Trophoblast cell (in vitro differentiated cells and primary cell): ENCODE measurements around the gene MLYCD.

Experiments used
- DNase-seq, 2 donors: peaks; one replicate each; pipeline ENCODE4 v3.0.0-alpha.2; 2016
- H2AFZ ChIP-seq: 2 replicates; pipeline ENCODE4 v1.6.1; 2013; ENCODE audit warnings: low read length, moderate library complexity, mild to moderate bottlenecking; ENCODE audit not compliant: insufficient read depth, poor library complexity
- H2AK5ac ChIP-seq: 2 replicates; pipeline ENCODE4 v1.6.1; 2013; ENCODE audit warnings: mild to moderate bottlenecking, low read length
- H2BK120ac ChIP-seq: 2 replicates; pipeline ENCODE4 v1.6.1; 2013; ENCODE audit warnings: low read length, mild to moderate bottlenecking, moderate library complexity; ENCODE audit not compliant: insufficient read depth, poor library complexity
- H2BK12ac ChIP-seq: 2 replicates; pipeline ENCODE4 v1.6.1; 2013; ENCODE audit warnings: mild to moderate bottlenecking, low read length, moderate library complexity
- H2BK5ac ChIP-seq: 2 replicates; pipeline ENCODE4 v1.6.1; 2013; ENCODE audit warnings: low read length, low read depth, moderate library complexity, mild to moderate bottlenecking; ENCODE audit not compliant: poor library complexity
- H3K14ac ChIP-seq: 2 replicates; pipeline ENCODE4 v1.6.1; 2013; ENCODE audit warnings: mild to moderate bottlenecking, low read length
- H3K18ac ChIP-seq: 2 replicates; pipeline ENCODE4 v1.6.1; 2013; ENCODE audit warnings: mild to moderate bottlenecking, low read length
- H3K23ac ChIP-seq: 2 replicates; pipeline ENCODE4 v1.6.1; 2013; ENCODE audit warnings: low read length
- H3K27ac ChIP-seq: 2 replicates; pipeline ENCODE4 v1.5.1; 2013; ENCODE audit warnings: low read depth, mild to moderate bottlenecking, inconsistent platforms, low read length, moderate library complexity
- H3K27me3 ChIP-seq: 2 replicates; pipeline ENCODE4 v1.6.1; 2013; ENCODE audit warnings: inconsistent platforms, mild to moderate bottlenecking, low read length, moderate library complexity; ENCODE audit not compliant: insufficient read depth
- H3K36me3 ChIP-seq, 2 experiments: 1 replicate in 1 of 2; 2 replicates in 1 of 2; pipeline ENCODE4 v1.6.1; 2013; ENCODE audit warnings: low read length in 2 of 2, mild to moderate bottlenecking in 2 of 2, moderate library complexity in 1 of 2; ENCODE audit not compliant: insufficient read depth in 2 of 2, control insufficient read depth in 1 of 2
- H3K4ac ChIP-seq: 2 replicates; pipeline ENCODE4 v1.6.1; 2013; ENCODE audit warnings: low read depth, mild to moderate bottlenecking, low read length, moderate library complexity
- H3K4me1 ChIP-seq, 2 experiments: 1 replicate in 1 of 2; 2 replicates in 1 of 2; pipeline ENCODE4 v1.6.1; 2013; ENCODE audit warnings: low read length in 2 of 2, mild to moderate bottlenecking in 2 of 2, moderate library complexity in 1 of 2; ENCODE audit not compliant: insufficient read depth in 2 of 2, control insufficient read depth in 1 of 2
- H3K4me2 ChIP-seq: 2 replicates; pipeline ENCODE4 v1.6.1; 2013; ENCODE audit warnings: inconsistent platforms, mild to moderate bottlenecking, low read length, moderate library complexity
- H3K4me3 ChIP-seq: 2 replicates; pipeline ENCODE4 v1.5.1; 2013; ENCODE audit warnings: mild to moderate bottlenecking, low read depth, low read length, inconsistent platforms
- H3K79me1 ChIP-seq: one replicate; pipeline ENCODE4 v1.6.1; 2013; ENCODE audit warnings: low read length
- H3K79me2 ChIP-seq: 2 replicates; pipeline ENCODE4 v1.6.1; 2013; ENCODE audit warnings: low read length, mild to moderate bottlenecking; ENCODE audit not compliant: control insufficient read depth, insufficient read depth, poor library complexity
- H3K9ac ChIP-seq: 2 replicates; pipeline ENCODE4 v1.6.1; 2013; ENCODE audit warnings: mild to moderate bottlenecking, low read length
- H3K9me3 ChIP-seq: 2 replicates; pipeline ENCODE4 v1.6.1; 2013; ENCODE audit warnings: low read depth, mild to moderate bottlenecking, control low read depth, inconsistent platforms, low read length; ENCODE audit not compliant: insufficient read depth
- H4K12ac ChIP-seq: 2 replicates; pipeline ENCODE4 v1.6.1; 2013; ENCODE audit warnings: low read depth, mild to moderate bottlenecking, low read length, moderate library complexity
- H4K8ac ChIP-seq: 2 replicates; pipeline ENCODE4 v1.6.1; 2013; ENCODE audit warnings: low read depth, mild to moderate bottlenecking, low read length, moderate library complexity
- H4K91ac ChIP-seq: one replicate; pipeline ENCODE4 v1.6.1; 2013; ENCODE audit warnings: low read depth, mild to moderate bottlenecking, low read length, moderate library complexity
- WGBS: extraction: QIAGEN DNeasy Blood & Tissue Kit; methylation state at CpG from one replicate; pipeline ENCODE4 v1.1.7; 2013; ENCODE audit warnings: missing lambda C conversion rate; ENCODE audit not compliant: insufficient read length, insufficient coverage; ENCODE audit errors: extremely low coverage; 5-methylcytosine and 5-hydroxymethylcytosine counted together

The MLYCD gene

DNA sequence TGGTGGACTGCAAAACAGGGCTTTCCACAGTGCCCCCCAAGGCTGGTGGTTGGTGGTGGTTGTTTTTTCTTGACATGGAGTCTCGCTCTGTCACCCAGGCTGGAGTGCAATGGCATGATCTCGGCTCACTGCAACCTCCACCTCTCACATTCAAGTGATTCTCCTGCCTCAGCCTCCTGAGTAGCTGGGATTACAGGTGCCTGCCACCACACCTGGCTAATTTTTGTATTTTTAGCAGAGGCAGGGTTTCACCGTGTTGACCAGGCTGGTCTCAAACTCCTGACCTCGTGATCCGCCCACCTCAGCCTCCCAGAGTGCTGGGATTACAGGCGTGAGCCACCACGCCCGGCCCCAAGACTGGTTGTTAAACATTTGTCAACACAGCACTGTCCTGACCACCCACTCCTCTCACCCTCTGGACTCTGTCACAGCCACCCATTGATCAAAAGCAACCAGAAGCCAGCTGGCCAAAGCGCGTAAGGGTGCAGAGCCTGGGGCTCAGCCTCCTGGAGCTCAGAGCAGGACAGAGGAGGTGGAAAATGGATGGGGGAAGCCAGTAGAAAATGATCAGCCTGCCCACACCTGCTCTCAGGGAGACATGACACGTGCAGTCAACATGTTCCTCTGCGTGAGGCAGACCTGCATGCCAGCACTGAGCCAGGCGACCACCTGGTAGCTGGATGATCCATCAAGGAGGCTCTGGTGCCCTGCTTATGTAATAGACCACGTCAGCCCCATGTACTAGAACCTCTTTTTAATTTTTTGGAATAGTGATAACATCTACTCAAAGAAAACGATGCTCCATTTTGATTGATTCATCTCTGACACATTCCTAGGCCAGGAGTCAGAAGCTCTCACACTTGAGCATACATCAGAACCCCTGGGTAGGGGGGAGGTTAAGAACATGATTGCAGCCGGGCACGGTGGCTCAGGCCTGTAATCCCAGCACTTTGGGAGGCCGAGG is 39.3 kb downstream of the MLYCD start:
- H4K8ac ChIP-seq = no peak overlapping the region
- peak in 1 of 2 donors; percentile 17 for DNase-seq
- WGBS = no CpG with 5 or more reads among the region's 18 CpGs

GRCh38 chr16:83939266-83939855 is 40.4 kb downstream of the MLYCD start:
- Histone ChIP-seq H4K8ac (no peak overlapping the region), H2AFZ (no peak overlapping the region), H3K27me3 (no peaks in the 10 kb centered on the region), H3K4me1 (peaks cover 9 to 12% of the 10 kb centered on the region in 2 experiments), H4K12ac (no peak overlapping the region), H3K9me3 (no peaks in the 10 kb centered on the region), H3K14ac (no peak overlapping the region), H2AK5ac (no peak overlapping the region), H3K4ac (no peak overlapping the region), H2BK5ac (no peak overlapping the region), H4K91ac (no peak overlapping the region), H3K18ac (no peak overlapping the region), H3K79me2 (no peaks in the 10 kb centered on the region), H3K27ac (no peak overlapping the region), H3K79me1 (no peaks in the 10 kb centered on the region), H2BK12ac (no peak overlapping the region), H3K4me3 (no peak overlapping the region), H3K9ac (no peak overlapping the region), H3K23ac (no peak overlapping the region), H3K36me3 (no peaks in the 10 kb centered on the region), H2BK120ac (no peak overlapping the region), H3K4me2 (no peak overlapping the region)
- DNase-seq = no peak
- no CpG with 5 or more reads among the region's 12 CpGs for WGBS

More for the DNA sequence above, 39.3 kb downstream of the MLYCD start:
- no peak overlapping the region for H3K4ac ChIP-seq
- H4K91ac ChIP-seq = no peak overlapping the region
- H3K4me1 ChIP-seq = peaks cover 2 to 5% of the 10 kb centered on the region in 2 experiments
- H2BK120ac ChIP-seq = no peak overlapping the region
- no peak overlapping the region for H4K12ac ChIP-seq
- no peak overlapping the region for H3K4me3 ChIP-seq
- H3K18ac ChIP-seq = no peak overlapping the region
- no peaks in the 10 kb centered on the region for H3K27me3 ChIP-seq
- no peak overlapping the region for H3K14ac ChIP-seq
- no peak overlapping the region for H2AFZ ChIP-seq
- H3K23ac ChIP-seq = no peak overlapping the region
- H3K4me2 ChIP-seq = no peak overlapping the region
- H3K27ac ChIP-seq = no peak overlapping the region
- H3K9ac ChIP-seq = no peak overlapping the region
- no peaks in the 10 kb centered on the region for H3K9me3 ChIP-seq
- H2AK5ac ChIP-seq = no peak overlapping the region
- H2BK5ac ChIP-seq = no peak overlapping the region
- H3K79me1 ChIP-seq = no peaks in the 10 kb centered on the region
- H3K36me3 ChIP-seq = no peaks in the 10 kb centered on the region
- no peak overlapping the region for H2BK12ac ChIP-seq
- H3K79me2 ChIP-seq = no peaks in the 10 kb centered on the region

GRCh38 chr16:83940119-83940518 is 41.2 kb downstream of the MLYCD start:
- H2BK5ac ChIP-seq = no peak overlapping the region
- H2AK5ac ChIP-seq = no peak overlapping the region
- DNase-seq = no peak
- no peak overlapping the region for H3K18ac ChIP-seq
- H3K36me3 ChIP-seq = no peaks in the 10 kb centered on the region
- H3K27me3 ChIP-seq = no peaks in the 10 kb centered on the region
- H4K12ac ChIP-seq = no peak overlapping the region
- no peaks in the 10 kb centered on the region for H3K9me3 ChIP-seq
- H3K4me2 ChIP-seq = no peak overlapping the region
- H3K4ac ChIP-seq = no peak overlapping the region
- no peak overlapping the region for H3K14ac ChIP-seq
- no peak overlapping the region for H3K4me3 ChIP-seq
- no peak overlapping the region for H3K9ac ChIP-seq
- WGBS = no CpG with 5 or more reads among the region's 12 CpGs
- no peak overlapping the region for H4K8ac ChIP-seq
- no peak overlapping the region for H2AFZ ChIP-seq
- H3K79me1 ChIP-seq = no peaks in the 10 kb centered on the region
- H3K79me2 ChIP-seq = no peaks in the 10 kb centered on the region
- H3K23ac ChIP-seq = no peak overlapping the region
- no peak overlapping the region for H2BK120ac ChIP-seq
- peaks cover 9 to 12% of the 10 kb centered on the region in 2 experiments for H3K4me1 ChIP-seq
- no peak overlapping the region for H2BK12ac ChIP-seq
- H3K27ac ChIP-seq = no peak overlapping the region
- no peak overlapping the region for H4K91ac ChIP-seq

GRCh38 chr16:83940630-83941378 is 41.9 kb downstream of the MLYCD start:
- Histone ChIP-seq H2AFZ (no peak overlapping the region), H4K91ac (no peak overlapping the region), H4K12ac (no peak overlapping the region), H3K14ac (no peak overlapping the region), H3K9ac (no peak overlapping the region), H3K23ac (no peak overlapping the region), H2AK5ac (no peak overlapping the region), H3K4ac (no peak overlapping the region), H4K8ac (no peak overlapping the region), H3K36me3 (no peaks in the 10 kb centered on the region), H3K27me3 (no peaks in the 10 kb centered on the region), H3K9me3 (no peaks in the 10 kb centered on the region), H2BK120ac (no peak overlapping the region), H2BK5ac (no peak overlapping the region), H3K79me1 (no peaks in the 10 kb centered on the region), H3K4me2 (no peak overlapping the region), H3K27ac (no peak overlapping the region), H3K4me3 (no peak overlapping the region), H3K18ac (no peak overlapping the region), H3K4me1 (peaks cover 9 to 12% of the 10 kb centered on the region in 2 experiments), H3K79me2 (no peaks in the 10 kb centered on the region), H2BK12ac (no peak overlapping the region)
- no peak for DNase-seq
- no CpG with 5 or more reads among the region's 28 CpGs for whole genome bisulfite sequencing
